NCI-H2107 treated with DMSO at 0.1 percent for 48 hours (cell line): ENCODE results near the gene BRSK1.

Experiments
- DNase-seq: peaks from one replicate; lab custom pipeline; 2025; ENCODE audit not compliant: unreplicated experiment; lab: John Stamatoyannopoulos, UW

Gene BRSK1

DNA sequence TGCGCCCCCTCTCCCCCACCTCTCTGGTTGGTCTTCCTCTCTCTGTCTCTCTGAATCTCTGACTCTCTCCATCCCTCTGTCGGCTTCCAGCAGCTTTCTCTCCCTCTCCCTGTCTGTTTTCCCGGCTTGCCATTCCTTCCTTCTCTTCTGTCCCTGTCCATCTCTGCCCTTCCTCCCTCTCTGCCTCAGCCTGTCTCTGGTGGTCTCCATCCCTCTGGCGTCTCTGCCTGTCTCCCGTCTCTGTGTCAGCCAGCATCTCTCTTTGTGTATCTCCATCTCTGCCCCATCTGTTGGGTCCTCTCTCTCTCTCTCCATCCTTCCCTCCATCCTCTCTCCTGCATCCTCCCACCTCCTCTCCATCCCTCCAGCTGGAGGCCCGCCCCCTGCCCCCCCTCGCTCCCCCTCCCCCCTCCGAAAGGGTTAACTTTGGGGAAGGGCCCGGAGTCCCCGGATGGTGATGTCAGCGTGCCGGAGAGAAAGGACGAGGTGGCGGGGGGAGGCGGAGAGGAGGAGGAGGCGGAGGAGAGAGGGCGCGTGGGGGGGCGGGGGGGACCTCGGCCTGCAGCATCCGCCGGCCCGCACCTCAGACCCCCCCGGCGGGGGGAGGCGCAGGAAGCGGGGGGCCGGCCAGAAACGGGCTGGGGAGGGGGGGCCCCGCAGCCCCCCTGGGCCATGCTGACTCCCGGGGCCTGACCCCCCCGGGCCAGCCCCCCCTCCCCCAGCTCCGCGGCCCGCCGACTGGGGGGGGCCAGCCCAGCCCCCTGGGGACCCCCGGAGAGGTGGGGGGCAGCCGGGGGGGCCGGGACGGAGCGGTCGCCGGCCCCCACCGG lies at the start of gene BRSK1:
Gene BRSK1 (plus strand): TSS at position 450 of the 830 bp plus-strand sequence. CDS start 446 bp downstream, outside the sequence.
- peak; percentile 24 for DNase-seq

GRCh38 chr19:55238030-55238429 lies 45.8 kb upstream of the BRSK1 start:
- no peak for DNase-seq

DNA sequence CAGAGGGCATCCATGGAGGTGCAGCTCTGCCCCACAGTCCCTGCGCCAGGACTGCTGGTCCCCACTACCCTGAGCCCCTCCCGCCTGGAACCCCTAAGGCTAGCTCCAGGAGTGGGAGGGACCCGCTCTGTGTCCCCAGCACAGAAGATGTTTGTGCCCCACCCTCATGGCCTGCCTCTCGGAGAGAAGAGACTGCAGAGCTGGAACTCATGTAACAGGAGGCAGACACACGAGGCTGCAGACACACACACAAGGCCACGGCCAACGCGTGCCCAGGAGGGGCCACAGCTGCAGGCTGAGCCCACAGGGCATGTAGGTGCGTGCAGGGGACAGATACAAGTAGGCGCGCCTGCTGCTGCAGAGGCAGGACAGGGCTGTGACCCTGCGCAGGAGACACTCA lies 44.8 kb upstream of the BRSK1 start:
- no peak for DNase-seq

- DNase-seq = no peak
Observed at GRCh38 chr19:55240713-55241020, 43.1 kb upstream of the BRSK1 start.

DNA sequence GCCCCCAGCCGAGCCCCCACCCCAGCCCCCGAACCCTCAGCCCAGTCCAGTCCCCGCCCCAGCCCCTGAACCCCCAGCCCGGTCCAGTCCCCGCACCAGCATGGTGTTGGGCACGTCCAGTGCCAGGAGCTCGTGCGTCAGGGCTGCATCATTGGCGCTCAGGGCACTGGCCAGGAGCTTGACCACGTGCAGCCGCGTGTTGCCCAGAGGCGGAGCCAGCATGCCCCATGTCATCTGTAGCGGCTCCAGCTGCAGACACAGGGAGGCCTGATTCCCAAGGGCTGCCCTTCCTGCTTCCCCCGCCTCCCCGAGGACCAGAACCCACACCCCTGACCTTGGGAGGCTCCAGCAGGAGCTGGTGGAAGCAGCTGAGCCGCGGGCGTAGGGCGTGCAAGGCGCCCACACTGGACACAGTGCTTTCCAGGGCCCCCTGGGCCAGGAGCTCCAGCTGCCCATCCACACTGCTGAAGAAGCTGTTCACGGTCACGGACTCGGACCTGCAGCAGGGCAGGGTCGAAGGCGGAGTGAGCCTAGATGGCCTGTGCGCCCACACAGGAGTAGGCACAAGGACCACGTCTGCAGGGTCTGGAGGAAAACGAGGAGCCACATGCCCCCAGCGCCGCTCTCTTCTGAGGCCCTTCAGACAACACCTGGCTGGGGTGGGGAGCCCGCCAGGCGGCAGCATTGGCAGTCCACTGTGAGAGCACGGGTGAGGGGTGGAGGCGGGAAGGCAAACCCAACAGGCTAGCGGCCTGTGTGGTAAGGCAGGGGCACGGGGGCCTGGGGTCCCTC lies 42.5 kb upstream of the BRSK1 start:
- no peak for DNase-seq

DNA sequence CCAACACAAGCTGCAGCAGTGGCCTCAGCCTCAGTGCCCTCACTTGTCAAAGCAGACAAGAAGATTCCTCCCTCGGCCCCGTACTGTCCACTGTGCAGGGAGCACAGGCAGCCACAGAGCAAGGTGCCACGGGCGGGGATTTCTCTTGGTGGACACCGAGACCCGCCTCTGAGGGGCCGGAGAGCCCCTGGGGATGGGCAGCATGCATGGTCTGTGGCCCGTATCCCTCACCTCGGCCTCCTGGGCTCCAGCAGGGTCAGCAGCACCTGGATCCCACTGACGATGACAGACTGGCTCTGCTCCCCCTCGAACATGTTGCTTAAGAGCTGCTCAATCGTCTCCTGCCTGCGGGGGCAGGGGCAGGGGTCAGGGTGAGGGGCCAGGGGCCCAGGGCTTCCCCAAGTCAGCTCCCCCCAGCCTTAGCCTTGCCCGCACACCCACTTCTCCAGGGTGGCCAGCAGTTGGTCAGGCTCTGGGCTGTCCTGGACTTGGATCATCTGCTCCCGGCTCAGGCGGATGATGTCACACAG lies 41.8 kb upstream of the BRSK1 start:
- DNase-seq = no peak

- DNase-seq = no peak
Observed at GRCh38 chr19:55242517-55242916, 41.3 kb upstream of the BRSK1 start.

DNA sequence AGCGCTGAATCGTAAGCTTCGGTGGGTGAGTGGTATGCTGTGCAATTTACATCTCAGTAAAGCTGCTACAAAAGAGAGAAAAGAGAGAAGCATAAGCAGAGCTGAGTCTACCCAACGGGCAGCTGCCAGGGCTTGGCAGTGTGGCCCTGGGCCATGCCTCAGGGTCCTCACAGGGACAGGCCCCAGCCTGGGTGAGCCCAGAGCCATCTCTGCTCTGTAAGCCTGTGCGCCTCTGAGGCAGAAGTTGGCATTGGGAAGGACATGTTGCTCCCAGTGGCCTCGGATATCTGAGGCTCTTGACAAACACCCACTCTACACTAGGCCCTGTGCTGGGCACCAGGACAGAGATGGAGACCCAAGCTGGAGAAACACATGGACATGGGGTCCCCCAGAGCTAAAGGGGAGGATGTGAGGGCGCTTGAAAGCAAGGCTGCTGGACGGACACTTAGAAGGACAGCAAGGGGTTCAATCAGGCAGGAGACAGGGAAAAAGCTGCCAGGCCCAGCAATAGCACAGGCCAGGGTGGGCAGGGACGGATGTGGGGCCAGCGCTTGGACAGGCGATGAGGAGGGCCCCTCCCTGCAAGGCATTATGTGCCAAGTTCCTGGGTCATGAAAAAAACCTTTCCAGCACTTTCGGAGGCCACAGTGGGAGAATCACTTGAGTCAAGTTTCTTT lies 39.7 kb upstream of the BRSK1 start:
- DNase-seq = no peak

- DNase-seq = no peak
Observed at GRCh38 chr19:55245236-55245904, 38.4 kb upstream of the BRSK1 start.

DNA sequence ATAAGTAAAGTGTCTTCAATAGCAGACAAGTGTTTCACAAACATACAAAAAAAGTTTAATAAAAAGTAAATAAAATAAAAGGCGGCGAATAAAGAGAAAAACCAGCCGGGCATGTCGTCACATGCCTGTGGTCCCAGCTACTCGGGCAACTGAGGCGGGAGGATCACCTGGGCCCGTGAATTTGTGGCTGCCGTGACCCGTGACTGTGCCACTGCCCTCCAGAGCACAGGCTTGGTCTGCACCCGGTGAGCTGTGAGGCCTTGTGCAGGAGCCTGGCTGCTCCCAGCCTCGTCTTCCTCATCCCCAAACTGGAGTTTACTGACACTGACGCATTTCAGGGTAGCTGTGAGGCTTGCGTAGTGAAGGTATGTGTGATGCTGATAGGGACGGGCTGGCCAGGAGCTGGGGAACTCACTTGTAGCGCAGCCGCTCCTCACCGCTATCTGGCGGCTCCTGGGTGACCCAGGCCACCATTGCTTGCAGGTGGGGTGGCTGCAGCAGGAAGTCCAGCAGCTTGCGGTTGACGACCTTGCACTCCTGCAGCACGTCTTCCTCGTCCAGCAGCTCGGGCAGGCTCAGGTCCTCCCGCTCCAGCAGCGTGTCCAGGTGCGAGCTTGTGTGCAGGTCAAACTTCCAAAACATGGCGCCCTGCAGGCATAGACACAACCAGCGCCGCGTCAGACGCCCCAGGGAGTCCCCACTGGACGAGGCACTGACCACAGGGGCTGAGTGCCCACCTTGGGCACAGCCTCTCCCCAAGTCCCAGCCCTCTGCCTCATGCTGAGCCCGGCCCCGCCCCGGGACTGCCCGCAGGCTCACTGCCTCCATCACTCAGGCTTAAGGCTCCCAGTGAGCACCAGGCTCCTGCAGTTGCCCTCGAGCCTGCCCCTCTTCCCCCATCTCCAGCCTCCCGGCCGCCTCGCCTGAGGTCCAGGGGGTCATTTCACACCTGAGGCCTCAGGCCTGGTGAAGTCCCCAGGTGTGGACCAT lies 37.0 kb upstream of the BRSK1 start:
- DNase-seq = no peak

- DNase-seq = no peak
Observed at GRCh38 chr19:55247621-55248099, 36.1 kb upstream of the BRSK1 start.

GRCh38 chr19:55248166-55248675 lies 35.6 kb upstream of the BRSK1 start:
- DNase-seq = no peak

- no peak for DNase-seq
Observed at GRCh38 chr19:55248704-55249103, 35.1 kb upstream of the BRSK1 start.

DNA sequence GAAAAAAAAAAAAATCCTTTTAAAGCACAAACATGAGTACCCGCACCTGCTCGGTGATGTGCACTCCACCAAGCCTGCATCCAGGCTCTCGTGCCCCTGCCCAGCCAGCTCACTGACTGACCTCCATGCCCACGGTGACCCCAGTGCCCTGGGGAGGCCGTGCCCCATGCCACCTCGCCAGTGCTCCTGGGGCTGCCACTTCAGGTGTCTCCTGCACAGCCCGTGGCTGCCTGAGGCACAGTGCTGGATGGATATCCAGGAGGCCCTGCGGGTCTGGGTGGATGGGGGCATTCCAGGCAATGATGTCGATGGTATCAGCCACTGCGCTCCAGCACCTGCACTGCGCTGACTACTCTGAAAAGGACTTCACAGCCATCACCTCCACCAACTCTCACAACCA lies 34.0 kb upstream of the BRSK1 start:
- DNase-seq = no peak

DNA sequence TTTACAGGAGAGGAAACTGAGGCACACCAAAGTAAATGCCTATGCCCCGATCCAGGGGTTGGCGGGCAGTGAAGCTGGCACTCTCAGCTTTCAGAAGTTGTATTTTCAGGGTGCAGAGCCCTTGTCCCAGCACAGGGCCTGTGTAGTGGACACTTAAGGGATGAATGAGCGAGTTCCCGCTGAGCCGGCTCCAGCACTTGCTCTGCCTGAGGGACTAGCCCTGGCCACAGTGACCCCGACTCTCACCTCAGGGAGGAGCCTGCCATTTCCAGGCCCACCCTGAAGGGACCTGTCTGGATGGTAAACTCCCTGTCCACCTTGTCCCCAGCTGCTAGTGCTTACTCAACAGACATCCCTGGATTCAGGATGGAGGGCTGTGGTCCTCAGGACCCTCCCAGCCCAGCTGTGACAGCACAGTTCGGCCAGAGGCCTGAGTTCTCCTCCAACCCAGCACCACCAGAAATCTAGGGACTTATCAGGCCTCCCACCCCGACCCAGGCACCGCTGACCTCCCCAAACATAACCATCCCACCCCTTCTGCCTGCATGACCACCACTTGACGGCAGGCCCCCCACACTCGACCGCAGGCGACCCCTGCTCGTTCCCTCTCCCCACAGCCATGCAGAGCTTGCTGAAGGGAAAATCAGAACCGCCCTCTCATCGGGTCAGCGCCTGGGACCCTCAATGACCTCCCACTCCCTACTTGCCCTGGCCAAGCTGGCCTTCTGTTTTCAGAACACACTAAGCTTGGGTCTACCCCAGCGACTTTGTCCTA lies 33.3 kb upstream of the BRSK1 start:
- no peak for DNase-seq

DNA sequence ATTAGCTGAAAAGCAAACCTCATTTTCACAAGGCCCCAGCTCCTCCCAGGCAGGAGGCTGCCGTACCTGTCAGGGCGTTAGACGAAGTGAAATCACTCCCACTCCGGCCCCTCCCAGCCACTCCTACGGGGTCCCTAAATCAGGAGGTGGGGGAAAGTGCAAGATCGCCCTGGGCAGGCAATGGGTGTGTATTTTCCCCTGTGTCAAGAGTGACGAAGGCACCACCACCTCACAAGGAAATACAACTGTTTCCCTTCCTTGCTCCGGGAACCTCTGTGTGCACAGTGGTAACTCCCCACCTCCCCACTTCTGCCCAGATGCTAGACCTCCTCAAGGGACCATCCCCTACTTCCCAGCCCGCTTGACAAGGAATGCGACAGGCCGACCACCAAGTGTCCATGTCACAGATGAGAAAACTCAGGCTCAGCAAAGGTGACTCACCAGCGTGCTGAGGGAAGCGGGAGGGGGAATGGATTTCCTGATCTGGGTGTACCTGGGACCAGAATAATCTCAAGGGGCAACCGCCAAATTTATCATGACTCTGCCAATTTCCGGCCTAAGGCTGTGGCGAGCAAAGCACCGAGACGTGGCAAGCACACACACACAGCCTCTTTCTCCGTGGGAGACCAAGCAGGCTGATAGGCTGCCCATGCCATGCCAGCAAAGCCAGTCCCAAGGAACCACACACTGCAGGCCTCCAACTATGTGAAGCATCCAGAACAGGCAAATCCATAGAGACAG lies 32.3 kb upstream of the BRSK1 start:
- DNase-seq = no peak

DNA sequence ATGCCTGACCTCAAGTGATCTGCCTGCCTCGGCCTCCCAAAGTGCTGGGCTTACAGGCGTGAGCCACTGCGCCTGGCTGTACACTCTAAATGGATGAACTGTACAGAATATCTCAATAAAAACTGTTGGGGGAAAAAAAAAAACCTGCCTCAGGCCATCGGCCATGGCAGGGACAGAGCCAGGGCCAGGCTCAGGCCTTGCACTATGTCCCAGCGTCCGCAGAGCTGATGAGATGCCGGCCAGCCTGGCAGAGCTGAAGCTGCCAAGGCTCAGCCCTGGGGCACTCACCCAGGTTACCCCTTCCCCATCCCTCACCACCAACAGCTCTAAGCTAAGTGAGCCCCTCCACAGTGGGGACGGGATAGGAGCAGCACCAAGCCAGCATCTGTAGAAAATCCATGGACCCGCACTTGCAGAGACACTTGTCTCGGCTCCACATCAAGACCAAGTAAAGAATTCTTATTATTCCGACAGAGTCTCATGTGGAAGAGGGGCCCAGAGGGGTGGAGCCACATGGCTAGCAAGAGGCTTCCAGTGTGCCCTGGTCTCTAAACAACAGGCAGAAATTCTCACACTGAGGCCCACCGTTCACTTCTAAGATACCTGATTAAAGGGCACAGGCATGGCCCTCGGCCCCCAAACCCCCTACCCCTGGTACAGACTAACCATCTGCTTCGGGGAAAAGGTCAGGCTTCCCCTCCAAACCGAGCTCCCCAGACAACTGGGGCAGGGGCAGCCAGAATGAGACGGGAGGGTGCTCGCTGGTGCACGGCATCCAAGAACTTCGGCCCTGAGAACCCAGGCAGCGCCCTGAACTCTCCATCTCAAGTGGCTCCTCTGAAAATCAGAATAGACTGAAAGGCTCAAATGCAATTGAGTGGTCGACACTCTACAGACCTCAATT lies 30.8 kb upstream of the BRSK1 start:
- DNase-seq = no peak
